ENCODE measurements around the gene PPARG. TPM values are rescaled to one million over a fixed set of nuclear protein-coding genes. Genes with fewer than 3 reads are reported as not detected.

Gene PPARG
- total RNA-seq, 2 donors from 2014 or later = 12.3 to 17.9 TPM

DNA sequence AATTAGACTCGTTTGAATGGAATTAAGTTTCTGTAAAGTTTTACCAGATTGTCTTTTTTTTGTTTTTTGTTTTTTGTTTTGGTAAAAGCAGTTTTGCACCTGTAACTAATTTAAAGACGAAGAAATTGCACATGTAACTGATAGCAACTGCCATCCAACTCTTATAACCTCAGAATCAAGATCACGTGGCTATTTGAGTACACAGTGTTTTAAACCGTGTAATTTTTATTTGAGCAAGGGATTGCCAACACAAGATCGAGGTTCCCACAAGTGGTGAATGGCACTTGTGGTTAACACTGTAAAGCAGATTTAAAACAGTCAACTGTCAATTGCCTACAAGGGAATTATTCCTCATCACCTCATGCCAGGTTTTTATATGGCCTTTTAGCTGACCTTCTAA is 67.3 kb downstream of the PPARG start:
- no peaks in the 10 kb centered on the region for H3K27me3 ChIP-seq
- H3K4me1 ChIP-seq = peaks cover 0 to 17% of the 10 kb centered on the region in 2 donors
- no peaks in the 10 kb centered on the region for H3K36me3 ChIP-seq
- DNase-seq (ENCODE audit: low spot score) = no peak
- no peaks in the 10 kb centered on the region for H3K9me3 ChIP-seq
- no peak overlapping the region for H3K27ac ChIP-seq
- no peak for TF ChIP-seq CTCF (IDR thresholded peaks at IDR 0.05)
- no peak overlapping the region for H3K4me3 ChIP-seq

GRCh38 chr3:12356996-12357395 is 68.1 kb downstream of the PPARG start:
- DNase-seq (ENCODE audit: low spot score) = no peak
- no peak for TF ChIP-seq CTCF (IDR thresholded peaks at IDR 0.05)
- Histone ChIP-seq H3K4me3 (no peak overlapping the region), H3K9me3 (no peaks in the 10 kb centered on the region), H3K27ac (no peak overlapping the region), H3K36me3 (no peaks in the 10 kb centered on the region), H3K27me3 (no peaks in the 10 kb centered on the region), H3K4me1 (peaks cover 0 to 10% of the 10 kb centered on the region in 2 donors)

- H3K27me3 ChIP-seq = no peaks in the 10 kb centered on the region
- peaks cover 0 to 9% of the 10 kb centered on the region in 2 donors for H3K4me1 ChIP-seq
- H3K9me3 ChIP-seq = no peaks in the 10 kb centered on the region
- TF ChIP-seq CTCF (IDR thresholded peaks at IDR 0.05) = no peak
- no peak overlapping the region for H3K4me3 ChIP-seq
- no peak overlapping the region for H3K27ac ChIP-seq
- DNase-seq (ENCODE audit: low spot score) = no peak
- no peaks in the 10 kb centered on the region for H3K36me3 ChIP-seq
These were observed 68.6 kb downstream of the PPARG start for GRCh38 chr3:12357456-12357855.

DNA sequence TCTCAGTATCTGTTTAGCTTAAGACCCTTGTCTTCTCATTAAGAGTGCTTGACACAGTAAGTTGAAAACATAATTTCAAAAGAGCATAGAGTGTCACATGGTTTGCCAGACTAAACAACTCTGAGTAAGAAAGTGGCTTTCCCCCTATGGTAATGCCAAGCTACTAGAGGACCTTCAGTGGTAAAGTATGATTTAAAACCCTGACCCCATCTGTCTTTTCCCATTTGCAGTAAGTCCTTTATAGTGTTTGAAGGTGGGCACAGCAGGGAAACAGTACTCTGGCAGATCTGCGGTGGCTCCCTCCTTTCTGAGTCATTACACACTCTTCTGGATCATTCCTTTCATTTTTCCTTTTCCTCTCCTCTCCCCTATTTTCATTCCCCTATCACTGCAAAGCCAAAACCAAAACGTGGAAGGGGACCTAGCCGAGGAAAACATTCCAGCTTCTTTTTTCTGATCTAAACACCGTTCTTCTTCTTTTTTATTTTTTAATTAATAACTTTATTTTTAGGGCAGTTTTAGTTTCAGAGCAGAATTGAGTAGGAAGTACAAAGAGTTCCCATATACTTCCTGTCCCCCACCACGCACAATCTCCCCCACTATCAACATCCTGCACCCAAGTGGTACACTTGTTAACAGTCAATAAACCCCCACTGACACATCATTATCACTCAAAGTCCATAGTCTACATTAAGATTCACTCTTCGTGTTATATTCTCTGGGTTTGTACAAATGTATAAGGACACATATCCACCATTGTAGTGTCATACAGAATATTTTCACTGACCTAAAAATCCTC is 74.7 kb downstream of the PPARG start:
- Histone ChIP-seq H3K4me3 (no peak overlapping the region), H3K27ac (no peak overlapping the region), H3K9me3 (no peaks in the 10 kb centered on the region), H3K36me3 (no peaks in the 10 kb centered on the region), H3K27me3 (no peaks in the 10 kb centered on the region), H3K4me1 (peaks cover 0 to 2% of the 10 kb centered on the region in 2 donors)
- no peak for DNase-seq (ENCODE audit: low spot score)
- no peak for TF ChIP-seq CTCF (IDR thresholded peaks at IDR 0.05)

- H3K27ac ChIP-seq = no peak overlapping the region
- DNase-seq (ENCODE audit: low spot score) = no peak
- no peak for TF ChIP-seq CTCF (IDR thresholded peaks at IDR 0.05)
- H3K27me3 ChIP-seq = no peaks in the 10 kb centered on the region
- H3K9me3 ChIP-seq = no peaks in the 10 kb centered on the region
- peaks cover 0 to 2% of the 10 kb centered on the region in 2 donors for H3K4me1 ChIP-seq
- no peaks in the 10 kb centered on the region for H3K36me3 ChIP-seq
- H3K4me3 ChIP-seq = no peak overlapping the region
These were observed 78.5 kb downstream of the PPARG start for GRCh38 chr3:12367346-12367745.

GRCh38 chr3:12369029-12369428 is 80.2 kb downstream of the PPARG start:
- no peaks in the 10 kb centered on the region for H3K4me1 ChIP-seq
- no peak for DNase-seq (ENCODE audit: low spot score)
- no peaks in the 10 kb centered on the region for H3K36me3 ChIP-seq
- no peak overlapping the region for H3K27ac ChIP-seq
- no peak for TF ChIP-seq CTCF (IDR thresholded peaks at IDR 0.05)
- H3K9me3 ChIP-seq = no peaks in the 10 kb centered on the region
- H3K4me3 ChIP-seq = no peak overlapping the region
- H3K27me3 ChIP-seq = no peaks in the 10 kb centered on the region

All from right atrium auricular region (tissue), 2 donors.